Transverse colon (tissue), 4 donors: Measurements from ENCODE around the gene NEO1. TPM values are rescaled to one million over a fixed set of nuclear protein-coding genes. Genes with fewer than 3 reads are reported as not detected.
A peak's percentile ranks its signal among the peaks of the same experiment; 100 is the strongest.

ENCODE experiments used
- DNase-seq: peaks from one replicate; pipeline ENCODE4 v3.0.0-alpha.2; 2019
- H3K27ac ChIP-seq, 4 donors: fragments of 200-600 bp; sonication (generic); 2 replicates each; pipeline ENCODE4 v1.5.1; 2016 to 2018; ENCODE audit warnings: inconsistent platforms in 4 of 4
- H3K27me3 ChIP-seq: fragments of 200-600 bp; sonication (generic); 2 replicates; pipeline ENCODE4 v1.5.1; 2017; ENCODE audit warnings: inconsistent platforms
- H3K36me3 ChIP-seq, 4 donors: fragments of 200-600 bp; sonication (generic); 2 replicates each; pipeline ENCODE4 v1.5.1; 2017 to 2019; ENCODE audit warnings: inconsistent platforms in 4 of 4
- H3K4me1 ChIP-seq, 4 donors: fragments of 200-600 bp; sonication (generic); 2 replicates each; pipeline ENCODE4 v1.5.1; 2017 to 2020; ENCODE audit warnings: inconsistent platforms in 4 of 4
- H3K4me3 ChIP-seq, 4 donors: fragments of 200-600 bp; sonication (generic); 1 replicate in 1 of 4; 2 replicates in 3 of 4; pipeline versions ENCODE4 v1.5.1 to v1.6.1; 2017 to 2019; ENCODE audit warnings: inconsistent platforms in 4 of 4
- H3K9me3 ChIP-seq, 2 donors: fragments of 200-600 bp; sonication (generic); 2 replicates each; pipeline ENCODE4 v1.5.1; 2017 to 2019; ENCODE audit warnings: inconsistent platforms in 2 of 2
- EP300 ChIP-seq: sonication (generic); formaldehyde crosslinking; IDR thresholded peaks from one replicate; pipeline ENCODE4 v1.6.1; 2017; ENCODE audit warnings: antibody characterized with exemption, low read depth
- POLR2A ChIP-seq: fragments of 450-650 bp; IDR thresholded peaks from one replicate; pipeline ENCODE4 v1.6.1; 2016; ENCODE audit warnings: antibody characterized with exemption, mild to moderate bottlenecking, moderate library complexity
- POLR2AphosphoS5 ChIP-seq, 3 donors: sonication (generic); formaldehyde crosslinking; IDR thresholded peaks; one replicate each; pipeline ENCODE4 v1.6.1; 2016; ENCODE audit warnings: antibody characterized with exemption in 3 of 3
- WGBS, 2 donors: methylation state at CpG; one replicate each; pipeline ENCODE4 v1.1.5; 2018; ENCODE audit warnings: low coverage in 1 of 2; 5-methylcytosine and 5-hydroxymethylcytosine counted together
- in situ Hi-C, 4 donors: fragments of 200-750 bp; cut with MboI; loops; one replicate each; pipeline versions ENCODE4 v1.15.0 to v1.15.1; 2017; ENCODE audit warnings: low sequenced_read_pairs in 3 of 4, low pct_ligation_motif_present in 1 of 4, low pct_unique_long_range_greater_than_20kb in 1 of 4
- intact Hi-C: fragments of 100-400 bp; cut with DNase I; formaldehyde crosslinking; loops from one replicate; pipeline ENCODE4 v1.15.1; 2023; ENCODE audit warnings: low total_unique reads
- total RNA-seq, 4 donors: library from RNA; depleted of rRNA; stranded (reverse); fragments of >200 nt; gene quantifications; one replicate each; pipeline ENCODE4 v1.1.0, GENCODE V29; 2016
- TF ChIP-seq, protein P1 (sequence below), 5 experiments: fragments of 200-600 bp in 3 of 5; fragments of 450-650 bp in 2 of 5; sonication (generic) in 3 of 5; IDR thresholded peaks; 1 replicate in 2 of 5; 2 replicates in 3 of 5; pipeline ENCODE4 v1.5.1; 2016 to 2017; ENCODE audit warnings: antibody characterized with exemption in 5 of 5, inconsistent platforms in 3 of 5, mild to moderate bottlenecking in 2 of 5, moderate library complexity in 1 of 5

NEO1 gene
- total RNA-seq, 4 donors from 2014 or later, result 100 to 188 (median 135) TPM

DNA sequence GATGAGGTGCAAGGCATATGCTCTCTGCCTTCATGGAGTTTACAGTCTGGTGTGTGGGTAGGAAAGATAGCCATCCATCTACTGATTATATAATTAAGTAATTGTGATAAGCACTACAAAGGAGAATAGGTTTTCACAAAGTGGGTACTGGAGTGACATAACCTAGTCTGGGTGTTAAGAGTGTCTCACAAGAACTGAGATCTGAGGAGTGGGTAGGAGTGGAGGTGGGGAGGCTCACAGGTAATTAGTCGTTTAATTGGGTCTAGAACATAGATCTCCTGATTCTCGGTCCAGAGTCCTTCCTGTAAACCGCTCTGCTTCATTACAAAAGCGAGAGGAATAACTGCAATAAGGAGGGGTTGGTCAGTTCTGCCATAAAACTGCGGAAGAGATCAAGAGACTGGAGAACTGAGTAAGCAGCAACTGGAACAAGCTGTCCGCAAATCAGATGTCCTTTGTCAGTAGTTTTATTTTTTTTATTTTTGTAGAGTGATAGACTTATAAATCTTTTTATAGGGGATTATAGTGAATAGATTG, 2.2 kb downstream of the NEO1 start:
- peak overlapping the region in 3 of 4 donors; percentile 87 to 98 (median 98) for H3K4me3 ChIP-seq
- peaks cover 0 to 65% (median 23%) of the 10 kb centered on the region in 4 donors for H3K4me1 ChIP-seq
- no peaks in the 10 kb centered on the region for H3K9me3 ChIP-seq
- intact Hi-C loops (loop anchor here (5.0 kb wide), 1 partner anchor 272 kb away; the partner anchor contains the start of gene ADPGK), in situ Hi-C loops (no loop called here)
- peak overlapping the region; percentile 97 to 99 (median 98) for H3K27ac ChIP-seq
- 31 to 43% methylated on average over 6 of the region's 6 CpGs for WGBS, 2 donors
- peak; percentile 20 for TF ChIP-seq EP300
- peak; percentile 44 for TF ChIP-seq POLR2A
- TF ChIP-seq POLR2AphosphoS5 (IDR thresholded peaks at IDR 0.05), result peak in 2 of 3 donors; percentile 64 to 78
- TF ChIP-seq, protein P1, sequence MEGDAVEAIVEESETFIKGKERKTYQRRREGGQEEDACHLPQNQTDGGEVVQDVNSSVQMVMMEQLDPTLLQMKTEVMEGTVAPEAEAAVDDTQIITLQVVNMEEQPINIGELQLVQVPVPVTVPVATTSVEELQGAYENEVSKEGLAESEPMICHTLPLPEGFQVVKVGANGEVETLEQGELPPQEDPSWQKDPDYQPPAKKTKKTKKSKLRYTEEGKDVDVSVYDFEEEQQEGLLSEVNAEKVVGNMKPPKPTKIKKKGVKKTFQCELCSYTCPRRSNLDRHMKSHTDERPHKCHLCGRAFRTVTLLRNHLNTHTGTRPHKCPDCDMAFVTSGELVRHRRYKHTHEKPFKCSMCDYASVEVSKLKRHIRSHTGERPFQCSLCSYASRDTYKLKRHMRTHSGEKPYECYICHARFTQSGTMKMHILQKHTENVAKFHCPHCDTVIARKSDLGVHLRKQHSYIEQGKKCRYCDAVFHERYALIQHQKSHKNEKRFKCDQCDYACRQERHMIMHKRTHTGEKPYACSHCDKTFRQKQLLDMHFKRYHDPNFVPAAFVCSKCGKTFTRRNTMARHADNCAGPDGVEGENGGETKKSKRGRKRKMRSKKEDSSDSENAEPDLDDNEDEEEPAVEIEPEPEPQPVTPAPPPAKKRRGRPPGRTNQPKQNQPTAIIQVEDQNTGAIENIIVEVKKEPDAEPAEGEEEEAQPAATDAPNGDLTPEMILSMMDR (IDR thresholded peaks at IDR 0.05), result no peak
- H3K27me3 ChIP-seq, result no peaks in the 10 kb centered on the region
- no peaks in the 10 kb centered on the region for H3K36me3 ChIP-seq
- DNase-seq, result peak; percentile 47

DNA sequence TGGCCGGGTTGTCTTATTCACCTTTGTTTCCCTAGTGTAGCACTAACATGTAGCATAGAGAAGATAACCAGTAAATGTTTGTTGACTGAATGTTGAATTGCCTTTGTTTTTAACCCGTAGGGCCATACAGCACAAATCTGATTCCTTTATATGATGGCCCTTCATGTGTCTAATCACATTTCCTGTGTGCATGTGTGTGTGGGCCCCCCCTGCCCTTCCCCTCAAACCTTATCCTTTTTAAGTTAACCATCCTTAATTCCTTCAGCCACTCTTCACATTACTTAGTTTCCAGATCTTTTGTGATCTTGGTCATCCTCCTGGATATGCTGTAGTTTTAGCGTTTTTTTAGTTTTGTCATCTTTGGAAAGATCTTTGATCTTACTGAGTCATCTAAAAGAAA, 4.2 kb downstream of the NEO1 start:
- Histone ChIP-seq H3K9me3 (no peaks in the 10 kb centered on the region), H3K27me3 (no peaks in the 10 kb centered on the region), H3K4me1 (peaks cover 0 to 56% (median 20%) of the 10 kb centered on the region in 4 donors), H3K36me3 (no peaks in the 10 kb centered on the region), H3K27ac (peak overlapping the region in 1 of 4 donors; percentile 98), H3K4me3 (no peak overlapping the region)
- DNase-seq, result no peak
- WGBS, 2 donors, result 66 to 78% methylated on average over 3 of the region's 3 CpGs
- no peak for TF ChIP-seq EP300
- intact Hi-C loops (no loop called here), in situ Hi-C loops (no loop called here)

DNA sequence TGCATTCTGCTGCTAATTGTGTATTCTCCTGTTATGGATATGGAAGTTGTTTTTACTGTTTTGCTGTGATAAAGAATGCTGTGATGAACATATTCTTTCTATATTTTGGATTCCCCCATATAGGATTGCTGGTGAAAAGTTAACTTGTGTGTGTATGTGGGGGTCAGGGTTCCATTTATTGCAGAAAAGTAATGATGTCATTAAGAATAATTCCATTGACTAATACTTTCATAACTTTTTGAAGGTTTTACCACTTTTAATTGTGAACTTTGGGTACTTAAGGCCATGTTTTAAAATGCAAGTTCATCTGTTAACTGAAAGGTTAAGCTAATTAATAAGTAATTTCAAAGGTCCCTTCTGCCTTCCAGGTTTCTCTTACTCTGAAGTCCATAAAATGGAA, 6.2 kb downstream of the NEO1 start:
- no peak for DNase-seq
- TF ChIP-seq EP300 (no peak), POLR2AphosphoS5 (IDR thresholded peaks at IDR 0.05) (no peak), POLR2A (no peak)
- Histone ChIP-seq H3K27ac (no peak overlapping the region), H3K27me3 (no peaks in the 10 kb centered on the region), H3K4me3 (no peak overlapping the region), H3K9me3 (no peaks in the 10 kb centered on the region), H3K4me1 (peaks cover 0 to 58% (median 18%) of the 10 kb centered on the region in 4 donors), H3K36me3 (no peaks in the 10 kb centered on the region)
- intact Hi-C loops (no loop called here), in situ Hi-C loops (no loop called here)

DNA sequence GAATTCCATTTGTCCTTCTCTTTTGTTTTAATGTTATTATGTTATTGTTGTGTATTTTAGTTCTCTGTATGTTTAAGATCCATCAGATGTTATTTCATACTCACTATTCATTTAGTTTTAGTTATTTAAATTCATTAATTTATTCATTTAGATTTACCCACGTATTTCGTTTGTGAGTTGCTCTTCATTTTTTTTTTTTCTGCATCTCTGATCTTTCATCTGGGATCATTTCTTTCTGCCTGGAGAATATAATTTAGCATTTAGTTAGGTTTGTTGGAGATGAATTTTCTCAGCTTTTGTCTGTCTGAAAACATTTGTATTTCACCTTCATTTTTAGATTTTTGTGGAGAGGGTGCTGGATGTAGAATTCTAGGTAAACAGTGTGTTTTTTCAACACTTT, 12.9 kb downstream of the NEO1 start:
- no peaks in the 10 kb centered on the region for H3K9me3 ChIP-seq
- WGBS, 2 donors, result 86 to 89% methylated on average over 2 of the region's 2 CpGs
- no peaks in the 10 kb centered on the region for H3K36me3 ChIP-seq
- peaks cover 0 to 18% (median 0%) of the 10 kb centered on the region in 4 donors for H3K4me1 ChIP-seq
- H3K4me3 ChIP-seq, result no peak overlapping the region
- TF ChIP-seq, protein P1 (IDR thresholded peaks at IDR 0.05), result no peak
- TF ChIP-seq POLR2AphosphoS5 (IDR thresholded peaks at IDR 0.05) (no peak), POLR2A (no peak), EP300 (no peak)
- H3K27ac ChIP-seq, result no peak overlapping the region
- in situ Hi-C loops, result no loop called here
- no peak for DNase-seq
- H3K27me3 ChIP-seq, result no peaks in the 10 kb centered on the region
- intact Hi-C loops, result no loop called here

DNA sequence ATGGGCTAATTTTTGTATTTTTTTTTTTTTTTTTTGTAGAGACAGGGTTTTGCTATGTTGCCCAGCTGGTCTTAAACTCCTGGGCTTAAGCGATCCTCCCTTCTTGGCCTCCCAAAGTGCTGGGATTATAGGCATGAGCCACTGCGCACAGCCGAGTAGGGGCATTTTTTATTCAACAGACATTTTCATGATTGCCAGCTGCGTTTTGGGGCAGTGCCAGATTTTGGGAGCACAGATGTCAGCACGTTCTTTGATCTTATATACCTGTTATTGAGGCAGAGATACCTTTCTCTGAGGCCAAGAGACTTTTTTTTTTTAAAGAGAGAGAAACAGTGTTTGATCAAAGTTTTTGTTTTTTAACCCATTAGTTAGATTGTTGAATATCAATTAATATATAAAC, 16.8 kb downstream of the NEO1 start:
- Histone ChIP-seq H3K4me1 (peaks cover 0 to 16% (median 2%) of the 10 kb centered on the region in 4 donors), H3K27me3 (no peaks in the 10 kb centered on the region), H3K9me3 (no peaks in the 10 kb centered on the region), H3K27ac (no peak overlapping the region), H3K36me3 (no peaks in the 10 kb centered on the region), H3K4me3 (no peak overlapping the region)
- DNase-seq, result no peak
- in situ Hi-C loops, result no loop called here
- TF ChIP-seq, protein P1 (IDR thresholded peaks at IDR 0.05), result no peak
- no peak for TF ChIP-seq POLR2A
- TF ChIP-seq EP300, result no peak
- no peak for TF ChIP-seq POLR2AphosphoS5 (IDR thresholded peaks at IDR 0.05)
- WGBS, 2 donors, result 52 to 62% methylated on average over 2 to 5 of the region's 5 CpGs
- intact Hi-C loops, result no loop called here
